AG09319 (cell line): ENCODE measurements around the gene CD58.
"Not testable (repeated sequence)": the region's sequence is repeated elsewhere in the genome, so short reads cannot be mapped to it uniquely, and the experiment has no call there.

Source experiments
- DNase-seq: peaks from one replicate; pipeline ENCODE4 v3.0.0-alpha.2; 2010; ENCODE audit warnings: low read depth; ENCODE audit errors: extremely low read depth
- TF ChIP-seq, protein P1 (sequence below): IDR thresholded peaks from 2 replicates; pipeline ENCODE4 v1.5.1; 2011; ENCODE audit warnings: low read depth, mild to moderate bottlenecking, inconsistent platforms, low read length, moderate library complexity

The CD58 gene

DNA sequence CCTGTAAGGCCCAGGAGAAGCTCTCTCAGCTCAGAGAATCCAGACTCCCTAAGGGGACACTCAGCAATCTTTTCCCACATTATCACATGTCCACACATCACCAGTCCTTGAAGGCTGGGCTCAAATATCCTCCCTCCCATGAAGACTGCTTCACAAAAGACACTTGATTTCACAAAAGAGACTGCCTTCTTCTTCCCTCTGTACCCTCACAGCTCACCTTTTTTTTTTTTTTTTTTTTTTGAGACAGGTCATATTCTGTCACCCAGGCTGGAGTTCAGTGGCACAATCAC, 1.5 kb downstream of the CD58 start:
- TF ChIP-seq, protein P1, sequence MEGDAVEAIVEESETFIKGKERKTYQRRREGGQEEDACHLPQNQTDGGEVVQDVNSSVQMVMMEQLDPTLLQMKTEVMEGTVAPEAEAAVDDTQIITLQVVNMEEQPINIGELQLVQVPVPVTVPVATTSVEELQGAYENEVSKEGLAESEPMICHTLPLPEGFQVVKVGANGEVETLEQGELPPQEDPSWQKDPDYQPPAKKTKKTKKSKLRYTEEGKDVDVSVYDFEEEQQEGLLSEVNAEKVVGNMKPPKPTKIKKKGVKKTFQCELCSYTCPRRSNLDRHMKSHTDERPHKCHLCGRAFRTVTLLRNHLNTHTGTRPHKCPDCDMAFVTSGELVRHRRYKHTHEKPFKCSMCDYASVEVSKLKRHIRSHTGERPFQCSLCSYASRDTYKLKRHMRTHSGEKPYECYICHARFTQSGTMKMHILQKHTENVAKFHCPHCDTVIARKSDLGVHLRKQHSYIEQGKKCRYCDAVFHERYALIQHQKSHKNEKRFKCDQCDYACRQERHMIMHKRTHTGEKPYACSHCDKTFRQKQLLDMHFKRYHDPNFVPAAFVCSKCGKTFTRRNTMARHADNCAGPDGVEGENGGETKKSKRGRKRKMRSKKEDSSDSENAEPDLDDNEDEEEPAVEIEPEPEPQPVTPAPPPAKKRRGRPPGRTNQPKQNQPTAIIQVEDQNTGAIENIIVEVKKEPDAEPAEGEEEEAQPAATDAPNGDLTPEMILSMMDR: no peak
- DNase-seq: no peak

DNA sequence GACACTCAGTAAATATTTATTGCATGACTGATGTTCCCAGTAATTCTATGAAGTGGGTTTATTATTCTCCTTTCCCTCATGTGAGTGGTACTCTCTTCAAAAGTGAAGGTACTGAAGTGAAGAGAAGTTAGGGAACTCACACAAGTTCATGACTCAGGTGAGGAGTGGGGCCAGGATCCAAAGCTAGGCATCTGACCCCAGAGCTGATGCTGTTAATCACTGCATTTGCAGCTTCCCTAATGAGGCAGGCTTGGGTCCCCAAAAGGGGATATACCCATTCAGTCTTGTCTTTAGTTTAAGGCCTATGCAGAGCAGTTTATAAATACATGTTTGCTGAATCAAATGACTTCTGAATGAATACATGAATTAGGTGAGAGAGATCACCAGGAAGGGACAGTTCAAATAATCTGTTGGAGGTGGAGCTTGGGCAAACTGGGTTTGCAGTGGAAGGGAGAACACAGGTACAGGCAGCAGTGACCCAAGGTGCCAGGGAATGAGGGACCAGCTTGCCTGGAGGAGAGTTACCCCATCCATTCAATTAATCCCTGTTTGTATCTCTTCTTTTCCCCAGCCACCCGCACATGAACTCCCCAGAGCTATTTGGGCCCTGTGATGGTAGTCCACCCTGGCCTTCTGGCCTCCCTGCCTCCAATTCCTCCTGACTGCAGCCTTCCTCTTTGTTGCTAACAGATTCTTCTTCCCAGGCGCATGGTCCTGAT, 2.0 kb downstream of the CD58 start:
- no peak for DNase-seq
- TF ChIP-seq, protein P1: no peak

DNA sequence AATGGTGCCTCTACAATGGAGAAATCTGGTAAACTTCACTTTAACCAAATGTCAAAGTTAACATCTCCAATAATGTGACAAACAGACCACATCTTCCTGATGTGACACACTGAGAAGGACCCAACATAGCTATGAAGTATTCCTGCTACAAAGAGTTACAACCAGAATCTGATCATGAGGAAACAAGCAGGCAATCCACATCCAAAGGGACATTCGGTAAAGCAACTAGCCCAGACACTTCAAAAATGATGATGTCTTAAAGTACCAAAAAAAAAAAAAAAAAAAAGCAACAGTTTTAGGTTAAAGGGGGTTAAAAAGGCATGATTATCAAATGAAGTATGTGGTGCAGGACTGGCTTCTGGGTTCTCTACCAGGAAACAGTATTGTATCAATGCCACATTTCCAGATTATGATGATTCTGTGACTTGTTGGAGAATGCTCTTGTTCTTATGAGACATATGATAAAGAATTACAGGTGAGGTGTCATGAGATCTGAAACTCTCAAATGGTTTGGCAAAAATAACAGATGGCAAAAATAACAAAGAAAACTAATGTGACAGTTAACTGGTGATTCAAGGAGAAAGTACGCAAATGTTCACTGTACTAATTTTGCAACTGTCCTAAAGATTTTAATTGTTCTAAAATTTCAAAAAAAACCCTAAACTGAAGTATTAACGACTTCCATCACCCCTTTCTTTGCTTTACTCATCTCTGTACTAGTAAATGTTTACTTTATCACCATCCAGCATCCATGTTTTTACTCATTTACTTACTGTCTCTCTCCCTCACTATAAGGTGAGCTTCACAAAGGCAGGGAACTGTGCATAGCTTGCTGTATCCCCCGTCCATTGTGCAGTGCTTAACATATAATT, 2.8 kb downstream of the CD58 start:
- no peak for DNase-seq
- TF ChIP-seq, protein P1: no peak

DNA sequence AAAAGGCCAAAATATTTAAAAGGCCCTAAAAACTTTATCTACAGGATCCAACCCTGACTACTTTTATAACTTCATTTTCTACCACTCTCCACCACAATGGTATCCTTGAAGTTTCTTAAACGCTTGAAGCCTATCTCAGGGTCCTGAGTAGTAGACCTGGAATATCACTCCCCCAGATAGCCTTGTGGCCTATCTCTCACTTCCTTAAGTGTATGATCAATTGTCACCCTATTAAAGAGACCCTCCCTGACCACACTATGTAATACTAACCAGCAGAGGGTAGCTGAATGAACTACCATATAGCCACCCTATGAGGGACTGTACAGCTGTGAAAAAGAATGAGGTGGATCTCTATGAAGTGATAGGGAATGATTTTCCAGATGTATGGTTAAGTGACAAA, 5.6 kb downstream of the CD58 start:
- no peak for DNase-seq
- TF ChIP-seq, protein P1: no peak

DNA sequence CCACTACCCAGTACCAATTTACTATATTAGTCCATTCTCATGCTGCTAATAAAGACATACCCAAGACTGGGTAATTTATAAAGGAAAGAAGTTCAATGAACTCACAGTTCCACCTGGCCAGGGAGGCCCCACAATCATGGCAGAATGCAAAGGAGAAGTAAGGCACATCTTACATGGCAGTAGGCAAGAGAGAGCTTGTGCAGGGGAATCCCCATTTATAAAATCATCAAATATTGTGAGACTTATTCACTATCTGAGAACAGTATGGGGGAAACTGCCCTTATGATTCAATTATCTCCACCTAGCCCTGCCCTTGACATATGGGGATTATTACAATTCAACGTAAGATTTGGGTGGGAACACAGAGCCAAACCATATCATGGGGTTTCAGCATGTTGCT, 6.4 kb downstream of the CD58 start:
- TF ChIP-seq, protein P1: no peak
- no peak for DNase-seq

DNA sequence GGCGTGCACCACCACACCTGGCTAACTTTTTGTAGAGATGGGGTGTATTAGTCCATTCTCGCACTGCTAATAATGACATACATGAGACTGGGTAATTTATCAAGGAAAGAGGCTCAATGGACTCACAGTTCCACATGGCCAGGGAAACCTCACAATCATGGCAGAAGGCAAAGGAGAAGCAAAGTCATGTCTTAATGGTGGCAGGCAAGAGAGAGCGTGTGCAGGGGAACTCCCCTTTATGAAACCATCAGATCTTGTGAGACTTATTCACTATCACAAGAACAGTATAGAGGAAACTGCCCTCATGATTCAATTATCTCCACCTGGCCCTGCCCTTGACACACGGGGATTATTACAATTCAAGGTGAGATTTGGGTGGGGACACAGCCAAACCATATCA, 8.4 kb downstream of the CD58 start:
- not testable (repeated sequence) for DNase-seq

DNA sequence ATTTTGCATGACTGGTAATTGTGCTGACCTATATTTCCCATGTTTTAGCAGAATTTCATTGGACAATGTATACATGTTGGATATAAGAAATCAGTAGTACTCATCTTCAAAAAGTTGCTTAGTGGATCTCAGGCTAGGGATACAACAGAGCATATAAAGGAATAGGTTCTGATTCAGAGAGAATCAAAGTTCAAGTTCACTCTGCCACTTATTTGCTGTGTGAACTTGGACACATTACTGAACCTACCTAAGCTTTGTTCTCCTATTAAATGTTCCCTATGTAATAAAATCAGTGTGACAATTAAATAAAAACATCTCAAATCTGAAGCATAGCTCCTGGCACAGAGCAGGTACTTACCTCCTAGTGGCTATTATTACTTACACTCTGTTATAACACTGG, 9.3 kb downstream of the CD58 start:
- no peak for DNase-seq
- TF ChIP-seq, protein P1: no peak
